OCI-LY3 (cell line): Measurements from ENCODE around the gene CACNA1C.

Experiments
- CTCF ChIP-seq: fragments of 200-600, 300-600 bp; sonication (generic); IDR thresholded peaks from 2 replicates; pipeline ENCODE4 v1.5.1; 2014; ENCODE audit warnings: antibody characterized with exemption, low read length, low read depth
- EZH2phosphoT487 ChIP-seq: fragments of 200-600 bp; shearing (Covaris generic); IDR thresholded peaks from 2 replicates; pipeline ENCODE4 v1.6.1; 2018; ENCODE audit warnings: antibody characterized with exemption, mixed run types, low read depth

- TF ChIP-seq CTCF: no peak
- TF ChIP-seq EZH2phosphoT487: no peak
Measured at GRCh38 chr12:2393996-2394395, 341.2 kb downstream of the CACNA1C start.
